Brain pericyte (primary cell): ENCODE data around the gene PNKP.

Experiments
- DNase-seq: peaks from one replicate; pipeline ENCODE4 v3.0.0-alpha.2; 2012; ENCODE audit warnings: low read depth, low spot score

PNKP gene

GRCh38 chr19:49847731-49848696 is 19.4 kb downstream of the PNKP start:
- DNase-seq = no peak

- DNase-seq = no peak
Observed at GRCh38 chr19:49846408-49846807, 21.0 kb downstream of the PNKP start.

- no peak for DNase-seq
Observed at GRCh38 chr19:49845414-49845813, 22.0 kb downstream of the PNKP start.

GRCh38 chr19:49844138-49845095 is 23.0 kb downstream of the PNKP start:
- no peak for DNase-seq

- no peak for DNase-seq
Observed at GRCh38 chr19:49843265-49843664, 24.1 kb downstream of the PNKP start.

GRCh38 chr19:49840736-49841249 is 26.6 kb downstream of the PNKP start:
- no peak for DNase-seq

- DNase-seq = no peak
Observed at GRCh38 chr19:49840321-49840720, 27.1 kb downstream of the PNKP start.

- no peak for DNase-seq
Observed at GRCh38 chr19:49839713-49840112, 27.7 kb downstream of the PNKP start.

- DNase-seq = no peak
Observed at GRCh38 chr19:49838885-49839588, 28.3 kb downstream of the PNKP start.

GRCh38 chr19:49837425-49837824 is 30.0 kb downstream of the PNKP start:
- DNase-seq = no peak

- no peak for DNase-seq
Observed at GRCh38 chr19:49837009-49837310, 30.4 kb downstream of the PNKP start.

- DNase-seq = no peak
Observed at GRCh38 chr19:49836176-49837008, 31.0 kb downstream of the PNKP start.

- no peak for DNase-seq
Observed at GRCh38 chr19:49835562-49835961, 31.8 kb downstream of the PNKP start.

- DNase-seq = no peak
Observed at GRCh38 chr19:49833599-49833998, 33.8 kb downstream of the PNKP start.

GRCh38 chr19:49832556-49832955 is 34.8 kb downstream of the PNKP start:
- DNase-seq = no peak

GRCh38 chr19:49831592-49831991 is 35.8 kb downstream of the PNKP start:
- no peak for DNase-seq

- no peak for DNase-seq
Observed at GRCh38 chr19:49830766-49831165, 36.6 kb downstream of the PNKP start.

- DNase-seq = no peak
Observed at GRCh38 chr19:49829721-49830120, 37.7 kb downstream of the PNKP start.

GRCh38 chr19:49829200-49829599 is 38.2 kb downstream of the PNKP start:
- no peak for DNase-seq

GRCh38 chr19:49827034-49827433 is 40.3 kb downstream of the PNKP start:
- no peak for DNase-seq

- no peak for DNase-seq
Observed at GRCh38 chr19:49824662-49825061, 42.7 kb downstream of the PNKP start.
